GM21423 (cell line): ENCODE results near the gene OR10C1.
"Not testable (repeated sequence)": the region's sequence is repeated elsewhere in the genome, so short reads cannot be mapped to it uniquely, and the experiment has no call there.

Experiments
- ATAC-seq: cut with Tn5 transposase; IDR thresholded peaks from one replicate; pipeline ENCODE4 v1.9.1; 2021; ENCODE audit warnings: mild to moderate bottlenecking, moderate library complexity; ENCODE audit not compliant: unreplicated experiment

The OR10C1 gene, protein sequence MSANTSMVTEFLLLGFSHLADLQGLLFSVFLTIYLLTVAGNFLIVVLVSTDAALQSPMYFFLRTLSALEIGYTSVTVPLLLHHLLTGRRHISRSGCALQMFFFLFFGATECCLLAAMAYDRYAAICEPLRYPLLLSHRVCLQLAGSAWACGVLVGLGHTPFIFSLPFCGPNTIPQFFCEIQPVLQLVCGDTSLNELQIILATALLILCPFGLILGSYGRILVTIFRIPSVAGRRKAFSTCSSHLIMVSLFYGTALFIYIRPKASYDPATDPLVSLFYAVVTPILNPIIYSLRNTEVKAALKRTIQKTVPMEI

DNA sequence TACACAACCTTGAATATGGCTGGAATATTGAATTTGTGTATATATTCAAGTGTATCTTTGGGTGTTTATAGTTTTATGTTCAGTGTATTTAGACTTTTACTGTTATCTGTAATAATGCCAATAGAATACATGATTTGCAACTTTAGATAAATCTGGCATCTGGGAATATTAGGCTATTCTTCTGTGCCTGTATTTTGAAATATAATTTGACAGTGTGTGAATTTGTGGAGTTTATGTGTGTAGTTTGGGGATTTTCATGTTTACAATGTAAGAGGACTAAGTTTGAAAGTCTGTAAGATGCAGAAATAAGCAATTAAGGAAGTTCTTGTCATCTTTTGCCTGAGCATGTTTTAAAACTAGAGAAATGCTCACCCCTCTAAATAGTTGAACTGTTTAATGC, at the start of gene OR10C1:
Gene OR10C1, plus strand, starts transcription at position 301 of the 400 bp plus-strand sequence. CDS start 710 bp downstream, outside the sequence.
- no peak for ATAC-seq

DNA sequence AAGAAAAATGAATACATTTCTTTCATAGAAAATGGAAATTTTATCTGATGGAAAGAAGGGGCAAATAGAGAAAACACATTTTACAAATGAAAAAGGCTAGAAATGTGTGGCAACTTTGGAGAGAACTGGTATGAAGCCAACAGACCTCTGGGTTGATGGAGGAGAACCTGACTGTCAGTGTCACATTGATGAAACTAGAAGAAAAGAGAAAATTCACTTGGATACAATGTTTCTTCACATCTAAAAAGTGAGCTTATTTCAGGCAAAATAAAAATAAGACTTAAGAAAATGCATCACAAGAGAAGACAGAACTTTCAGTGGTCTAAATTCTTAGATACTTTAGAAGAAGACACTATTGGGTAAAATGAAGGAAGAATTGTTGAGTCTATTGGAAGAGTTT, 43.8 kb upstream of the OR10C1 start, which contains the start of gene OR12D2:
Gene OR12D2, plus strand, starts transcription at position 301 of the 400 bp plus-strand sequence. CDS start 1,069 bp downstream, outside the sequence.
- ATAC-seq = no peak

DNA sequence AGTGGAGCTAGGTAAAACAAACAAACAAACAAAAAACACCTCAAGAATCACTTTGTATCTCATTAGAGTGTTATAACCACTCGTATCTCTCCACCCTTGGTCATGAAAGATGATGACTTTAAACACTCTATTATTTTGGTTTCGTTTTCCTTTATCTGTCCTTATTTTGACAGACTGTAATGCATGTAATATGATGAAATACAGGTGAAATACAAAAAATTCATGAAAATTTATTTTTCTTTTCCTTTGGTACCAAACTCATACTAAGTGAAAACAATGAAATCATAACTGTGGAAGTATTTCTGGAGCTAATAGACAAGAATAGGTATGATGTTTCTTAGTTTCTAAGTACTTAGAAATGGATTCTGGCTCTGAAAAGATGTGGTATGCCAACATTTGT, 39.6 kb upstream of the OR10C1 start:
- no peak for ATAC-seq

DNA sequence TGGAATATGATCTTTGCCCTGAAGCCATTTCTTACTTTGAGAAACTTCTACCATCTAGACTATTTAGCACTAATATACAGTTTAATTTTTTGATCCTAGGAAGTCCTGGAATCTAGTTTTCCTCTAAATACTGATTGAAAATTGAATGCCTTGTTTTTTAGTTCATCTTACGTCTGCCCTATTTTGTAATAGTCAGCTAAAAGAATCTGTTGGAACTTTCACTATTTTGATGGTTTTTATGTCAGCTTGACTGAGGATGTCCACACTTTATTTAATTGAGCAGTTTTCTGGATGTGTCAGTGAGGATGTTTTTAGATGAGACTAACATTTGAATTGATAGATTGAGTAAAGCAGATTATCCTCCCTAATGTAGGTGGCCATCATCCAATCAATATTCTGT, 35.3 kb upstream of the OR10C1 start:
- ATAC-seq = no peak

DNA sequence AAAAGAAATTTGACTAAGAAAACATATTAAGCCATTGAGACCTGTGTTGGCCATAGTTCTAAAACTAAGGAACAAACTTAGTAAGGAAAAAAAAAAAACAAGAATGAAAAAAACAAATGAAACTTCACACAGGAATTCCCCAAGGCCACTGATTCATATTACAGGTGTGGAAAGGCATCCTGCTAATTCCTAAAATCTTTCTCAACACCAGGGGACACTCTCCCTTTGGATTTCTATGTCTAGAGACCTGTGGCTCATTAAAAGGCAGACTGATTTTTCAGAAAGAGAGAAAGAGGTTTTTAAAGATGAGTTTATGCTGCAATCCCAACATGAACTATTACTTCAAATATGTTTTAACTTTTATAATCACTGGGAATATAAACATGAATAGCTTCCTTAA, 24.5 kb upstream of the OR10C1 start, which contains the start of gene OR12D1:
Gene OR12D1, plus strand, starts transcription at position 341 of the 400 bp plus-strand sequence.
- no peak for ATAC-seq

DNA sequence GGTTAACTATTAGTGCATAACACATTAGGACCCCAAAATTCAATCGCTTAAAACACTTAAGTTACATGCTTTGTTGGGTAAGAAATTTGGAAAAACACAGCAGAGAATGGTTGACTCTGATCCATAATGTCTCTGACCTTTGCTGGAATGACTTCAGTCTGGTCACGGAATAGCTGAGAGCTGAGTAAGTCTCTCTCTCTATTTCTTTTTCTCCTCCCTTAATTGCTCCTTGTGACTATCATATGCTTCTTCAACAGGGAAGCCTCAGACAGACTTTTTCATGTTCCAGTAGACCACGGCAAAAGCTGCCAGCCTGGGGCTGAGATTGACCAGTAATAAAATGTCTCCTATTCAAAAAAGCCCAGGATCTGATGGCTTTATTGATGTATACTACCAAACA, 19.6 kb upstream of the OR10C1 start:
- ATAC-seq = no peak

DNA sequence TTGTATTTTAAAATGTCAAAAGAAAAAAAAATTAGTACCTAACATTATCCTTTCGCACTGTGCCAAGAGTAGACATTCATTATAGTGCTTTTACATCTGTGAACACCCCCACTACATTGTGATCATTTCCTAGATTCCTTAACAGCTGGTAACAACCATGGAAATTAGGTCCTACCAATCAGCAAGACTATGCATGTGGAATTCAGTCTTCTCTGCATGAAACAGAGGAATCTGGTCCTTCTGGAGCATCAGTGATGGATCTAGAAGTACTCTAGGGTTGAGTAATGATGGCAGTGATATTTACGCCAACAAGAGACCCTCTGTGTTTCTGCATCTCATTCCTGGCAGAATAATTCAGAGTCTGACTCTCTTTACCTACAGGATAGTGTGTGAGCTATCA, 14.9 kb upstream of the OR10C1 start:
- ATAC-seq = no peak

DNA sequence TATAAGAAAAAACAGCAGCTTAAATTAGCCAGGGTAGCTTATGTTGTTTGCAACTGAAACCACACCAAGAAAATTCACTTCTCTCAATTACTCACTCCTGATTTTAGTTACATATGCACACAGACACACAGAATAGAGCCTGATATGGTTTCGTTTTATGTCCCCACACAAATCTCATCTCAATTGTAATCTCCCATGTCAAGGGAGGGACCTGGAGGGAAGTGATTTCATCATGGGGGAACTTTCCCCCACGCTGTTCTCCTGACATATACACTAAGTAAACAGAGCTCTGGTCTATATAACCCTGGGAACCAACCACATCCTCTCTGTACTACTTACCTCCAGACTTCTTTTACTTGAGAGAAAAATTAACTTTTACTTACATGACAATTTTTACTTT, 14.5 kb upstream of the OR10C1 start:
- no peak for ATAC-seq

DNA sequence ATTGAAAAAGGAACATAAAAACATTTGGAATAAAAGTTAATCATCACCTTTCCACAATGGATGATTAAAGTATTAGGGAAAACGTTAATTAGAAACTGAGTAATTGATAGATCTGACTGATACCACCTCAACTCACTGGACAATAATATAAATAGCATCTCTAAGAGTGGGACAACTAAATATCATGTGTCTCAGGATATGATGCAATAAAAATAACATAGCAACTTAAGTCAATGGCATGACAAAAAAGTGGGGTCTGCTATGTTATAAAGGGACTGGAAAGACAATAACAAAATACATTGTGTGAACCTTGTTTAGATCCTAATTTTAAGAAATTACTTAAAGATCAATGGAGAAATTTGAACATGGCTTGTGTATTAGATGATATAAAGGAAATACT, 14.0 kb upstream of the OR10C1 start:
- no peak for ATAC-seq

DNA sequence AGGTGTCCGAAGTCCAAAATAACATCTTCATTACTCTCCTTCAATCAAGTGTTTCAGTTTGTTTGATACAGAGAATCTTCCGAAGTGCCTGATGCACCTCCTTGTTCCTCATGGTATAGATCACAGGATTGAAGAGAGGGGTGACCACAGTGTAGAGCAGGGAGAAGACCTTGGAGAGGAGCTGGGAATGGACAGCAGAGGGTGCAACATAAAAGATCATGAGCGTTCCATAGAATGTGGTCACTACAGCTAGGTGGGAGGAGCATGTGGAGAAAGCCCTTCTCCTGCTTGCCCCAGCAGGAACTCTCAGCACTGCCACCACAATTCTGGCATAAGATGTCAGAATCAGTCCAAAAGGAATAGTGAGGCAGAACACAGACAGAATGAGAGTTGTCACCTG, 12.5 kb upstream of the OR10C1 start:
- ATAC-seq = no peak

DNA sequence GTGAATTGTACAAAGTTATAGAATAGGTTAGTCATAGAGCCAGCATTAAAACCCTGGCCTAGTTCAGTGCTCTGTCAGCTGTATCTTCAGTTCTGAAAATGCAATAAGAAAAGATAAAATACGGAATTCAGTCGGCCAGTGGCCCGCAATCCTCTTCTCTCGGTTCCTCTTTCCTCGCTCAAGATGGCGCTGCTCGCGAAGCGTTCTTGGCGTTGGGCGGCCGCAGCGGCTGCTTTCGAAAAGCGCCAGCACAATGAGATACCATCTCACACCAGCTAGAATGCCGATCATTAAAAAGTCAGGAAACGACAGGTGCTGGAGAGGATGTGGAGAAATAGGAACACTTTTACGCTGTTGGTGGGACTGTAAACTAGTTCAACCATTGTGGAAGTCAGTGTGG, 2.4 kb upstream of the OR10C1 start:
- ATAC-seq = not testable (repeated sequence)

DNA sequence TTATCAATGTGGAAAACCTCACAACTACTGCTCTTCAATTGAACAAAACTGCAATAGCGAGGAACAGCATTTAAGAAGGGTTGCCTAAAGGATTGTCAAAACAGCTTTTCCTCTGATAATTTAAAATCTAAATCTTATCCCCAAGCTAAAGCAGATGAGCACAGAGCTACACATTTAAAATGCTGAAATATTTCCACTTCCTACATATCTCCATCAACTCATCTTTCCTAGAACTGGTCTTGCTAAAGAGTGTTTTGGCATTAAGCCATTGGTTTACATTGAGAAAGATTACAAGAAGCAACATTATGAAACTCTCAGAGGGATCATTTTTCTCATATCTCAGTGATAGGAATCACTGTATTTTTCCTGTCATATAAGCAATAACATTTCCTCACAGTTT, 3.6 kb downstream of the OR10C1 start:
- ATAC-seq = no peak

DNA sequence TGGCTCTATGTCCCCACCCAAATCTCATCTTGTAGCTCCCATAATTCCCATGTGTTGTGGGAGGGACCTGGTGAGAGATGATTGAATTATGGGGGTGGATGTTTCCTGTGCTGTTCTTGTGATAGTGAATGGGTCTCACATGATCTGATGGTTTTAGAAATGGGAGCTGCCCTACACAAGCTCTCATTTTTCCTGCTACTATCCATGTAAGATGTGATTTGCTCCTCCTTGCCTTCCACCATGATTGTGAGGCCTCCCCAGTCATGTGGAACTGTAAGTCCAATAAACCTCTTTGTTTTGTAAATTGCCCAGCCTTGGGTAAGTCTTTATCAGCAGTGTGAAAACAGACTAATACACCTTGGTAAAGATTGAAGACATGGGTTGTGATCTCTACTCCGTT, 4.9 kb downstream of the OR10C1 start:
- ATAC-seq = not testable (repeated sequence)

DNA sequence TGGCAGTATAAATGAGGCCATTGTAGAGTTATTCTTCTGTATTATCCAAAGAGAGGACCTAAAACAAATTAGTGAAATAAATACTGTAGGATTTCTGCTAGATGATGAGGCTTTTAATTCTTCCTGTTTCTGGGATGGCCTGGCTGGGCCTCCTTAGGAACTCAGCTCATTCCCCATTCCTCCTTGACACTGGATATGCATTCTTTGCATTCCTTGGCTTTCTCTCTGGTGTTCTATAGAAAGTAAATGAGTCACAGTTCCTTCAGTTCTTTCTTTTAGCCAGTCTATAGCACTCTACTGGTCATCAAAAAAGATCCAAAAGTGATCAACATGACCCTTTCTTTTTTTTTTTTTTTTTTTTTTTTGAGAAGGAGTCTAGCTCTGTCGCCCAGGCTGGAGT, 8.6 kb downstream of the OR10C1 start:
- ATAC-seq = no peak

DNA sequence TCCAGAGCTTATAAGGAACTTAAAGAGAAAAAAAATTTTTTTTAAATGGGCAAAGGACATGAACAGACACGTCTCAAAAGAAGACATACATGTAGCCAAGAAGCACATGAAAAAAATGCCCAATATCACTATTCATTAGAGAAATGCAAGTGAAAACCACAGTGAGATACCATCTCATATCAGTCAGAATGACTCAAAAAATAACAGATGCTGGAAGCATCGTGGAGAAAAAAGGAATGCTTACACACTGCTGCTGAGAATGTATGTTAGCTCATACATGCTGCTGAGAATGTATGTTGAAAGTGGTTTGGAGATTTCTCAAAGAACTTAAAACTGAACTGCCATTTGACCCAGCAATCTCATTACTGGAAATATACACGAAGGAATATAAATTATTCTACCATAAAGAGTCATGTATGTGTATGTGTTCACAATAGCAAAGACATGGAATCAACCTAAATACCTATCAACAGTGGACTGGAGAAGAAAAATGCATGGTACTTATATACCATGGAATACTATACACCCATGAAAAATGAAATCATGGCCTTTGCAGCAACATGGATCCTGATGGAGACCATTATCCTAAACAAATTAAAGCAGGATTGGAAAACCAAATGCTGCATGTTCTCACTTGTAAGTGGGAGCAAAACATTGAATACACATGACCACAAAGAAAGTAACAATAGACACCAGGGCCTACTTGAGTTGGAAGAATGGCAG, 12.5 kb downstream of the OR10C1 start:
- ATAC-seq = no peak

DNA sequence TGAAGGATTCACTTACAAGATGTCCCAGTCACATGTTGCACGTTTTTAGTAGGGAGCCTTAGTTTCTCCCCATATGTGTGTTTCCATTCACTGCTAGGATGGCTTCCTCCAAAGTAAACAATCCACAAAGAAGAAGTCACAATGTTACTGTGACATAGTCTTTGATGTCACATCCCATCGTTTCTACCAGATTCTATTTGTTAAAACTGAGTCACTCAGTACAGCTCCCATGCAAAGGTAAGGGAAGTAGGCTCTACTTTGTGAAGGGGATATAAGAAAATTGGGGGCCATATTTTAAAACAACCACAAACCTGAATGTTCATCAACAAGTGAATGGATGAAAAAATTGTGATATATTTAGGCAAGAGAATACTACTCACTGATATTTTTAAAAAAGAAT, 17.9 kb downstream of the OR10C1 start, which contains the start of the genes OR11A1 and OR2H1:
Gene OR11A1, minus strand, starts transcription at position 101 of the 400 bp plus-strand sequence. CDS start 29,430 bp downstream, outside the sequence.
Gene OR2H1, plus strand, starts transcription at position 185 of the 400 bp plus-strand sequence. CDS start 4,615 bp downstream, outside the sequence.
- ATAC-seq = no peak

DNA sequence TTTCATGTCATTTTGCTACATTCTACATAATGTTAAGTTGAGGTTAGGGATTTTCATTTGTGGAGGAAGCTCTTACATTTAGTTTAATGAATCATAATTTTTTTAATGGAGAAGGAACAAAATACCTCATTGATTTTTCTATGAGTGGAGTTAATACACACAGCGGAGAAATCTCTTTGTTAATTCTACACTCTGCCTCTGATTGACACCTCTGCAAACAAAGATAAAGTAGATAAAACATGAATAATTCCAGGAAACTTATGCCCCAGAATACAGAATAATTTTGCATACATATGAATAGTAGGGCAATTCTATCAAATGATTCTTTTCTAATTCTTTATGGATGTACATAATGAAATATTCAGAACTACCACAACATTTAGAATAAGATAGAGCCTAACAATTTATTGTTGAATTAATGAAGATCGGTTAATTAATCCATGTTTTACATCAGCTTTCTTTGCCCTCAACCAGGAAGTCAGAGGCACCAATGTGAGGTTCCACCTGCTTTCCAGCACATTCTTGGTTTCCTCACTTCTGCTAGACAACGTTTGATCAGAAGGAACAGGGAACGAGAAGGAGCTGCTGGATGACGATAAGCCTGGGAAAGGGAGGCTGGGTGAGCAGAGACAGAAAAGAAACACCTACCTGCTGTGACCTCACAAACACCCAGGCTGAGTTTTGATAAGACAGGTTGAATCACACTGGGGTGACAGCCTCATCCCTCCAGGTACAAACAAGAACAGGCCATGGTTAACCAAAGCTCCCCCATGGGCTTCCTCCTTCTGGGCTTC, 22.1 kb downstream of the OR10C1 start:
- no peak for ATAC-seq

DNA sequence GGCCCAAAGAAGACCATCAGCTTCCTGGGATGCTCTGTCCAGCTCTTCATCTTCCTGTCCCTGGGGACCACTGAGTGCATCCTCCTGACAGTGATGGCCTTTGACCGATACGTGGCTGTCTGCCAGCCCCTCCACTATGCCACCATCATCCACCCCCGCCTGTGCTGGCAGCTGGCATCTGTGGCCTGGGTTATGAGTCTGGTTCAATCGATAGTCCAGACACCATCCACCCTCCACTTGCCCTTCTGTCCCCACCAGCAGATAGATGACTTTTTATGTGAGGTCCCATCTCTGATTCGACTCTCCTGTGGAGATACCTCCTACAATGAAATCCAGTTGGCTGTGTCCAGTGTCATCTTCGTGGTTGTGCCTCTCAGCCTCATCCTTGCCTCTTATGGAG, 22.9 kb downstream of the OR10C1 start:
- ATAC-seq = no peak

DNA sequence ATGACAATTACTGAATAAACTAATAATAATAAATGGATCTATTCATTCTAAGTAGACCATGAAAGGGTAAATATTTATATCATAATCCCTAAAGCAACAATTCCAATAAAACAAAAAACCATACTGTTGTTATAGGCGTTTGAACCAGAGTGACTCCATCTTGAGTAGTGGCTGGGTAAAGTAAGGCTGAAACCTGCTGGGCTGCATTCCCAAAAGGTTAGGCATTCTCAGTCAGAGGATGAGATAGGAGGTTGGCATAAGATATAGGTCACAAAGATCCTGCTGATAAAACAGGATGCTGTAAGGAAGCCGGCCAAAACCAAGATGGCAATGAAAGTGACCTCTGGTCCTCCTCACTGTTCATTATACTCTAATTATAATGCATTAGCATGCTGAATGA, 26.2 kb downstream of the OR10C1 start:
- no peak for ATAC-seq

DNA sequence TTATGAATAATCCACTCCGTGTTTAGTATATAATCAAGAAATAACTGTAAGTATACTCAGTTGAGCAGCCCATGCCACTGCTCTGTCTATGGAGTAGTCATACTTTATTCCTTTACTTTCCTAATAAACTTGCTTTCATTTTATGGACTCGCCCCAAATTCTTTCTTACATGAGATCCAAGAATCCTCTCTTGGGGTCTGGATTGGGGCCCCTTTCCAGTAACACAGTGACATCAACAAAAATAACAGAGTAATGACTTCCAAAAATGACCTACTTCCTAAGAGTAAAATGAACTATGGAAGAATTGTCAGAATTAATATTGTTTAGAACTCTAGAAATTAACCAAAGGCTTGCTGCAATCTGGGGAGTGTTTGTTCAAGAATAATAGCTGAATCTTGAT, 26.7 kb downstream of the OR10C1 start:
- no peak for ATAC-seq

DNA sequence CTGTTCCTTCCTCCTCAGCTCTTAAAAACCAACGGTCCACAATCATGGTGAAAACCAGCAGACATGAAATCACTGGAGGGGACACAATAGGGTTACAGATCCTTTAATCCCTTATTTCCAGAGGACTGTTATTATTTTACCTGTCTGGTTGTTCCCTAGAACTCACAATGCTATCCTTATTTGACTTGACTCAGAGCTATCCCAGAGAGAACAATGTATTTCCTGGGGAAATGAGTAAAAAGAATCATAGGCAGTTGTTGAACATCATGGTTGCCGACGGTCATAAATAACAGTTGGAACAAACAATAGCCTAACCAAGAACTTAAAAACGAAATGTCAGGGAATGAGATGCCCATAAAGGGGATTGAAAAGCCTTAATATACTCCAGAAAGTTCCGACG, 27.1 kb downstream of the OR10C1 start:
- no peak for ATAC-seq
